Brain microvascular endothelial cell (primary cell): ENCODE results near the gene PDF.
"Not testable (repeated sequence)": the region's sequence is repeated elsewhere in the genome, so short reads cannot be mapped to it uniquely, and the experiment has no call there.

Experiments
- DNase-seq: peaks from one replicate; pipeline ENCODE4 v3.0.0-alpha.2; 2020
- H3K27ac ChIP-seq: fragments of 250-450 bp; sonication (Bioruptor Pico); 2 replicates; pipeline ENCODE4 v1.5.1; 2020; ENCODE audit warnings: mild to moderate bottlenecking, moderate library complexity
- H3K27me3 ChIP-seq: fragments of 250-450 bp; sonication (Bioruptor Pico); replicated peaks from 2 replicates; pipeline ENCODE4 v1.5.1; 2020; ENCODE audit warnings: mild to moderate bottlenecking
- H3K36me3 ChIP-seq: fragments of 250-450 bp; sonication (Bioruptor Pico); replicated peaks from 2 replicates; pipeline ENCODE4 v1.5.1; 2020; ENCODE audit warnings: mild to moderate bottlenecking
- H3K4me3 ChIP-seq: 2 replicates; pipeline ENCODE4 v1.5.1; 2011; ENCODE audit warnings: low read depth, mild to moderate bottlenecking, control low read depth, low read length, moderate library complexity
- CTCF ChIP-seq: IDR thresholded peaks from 2 replicates; pipeline ENCODE4 v1.5.1; 2011; ENCODE audit warnings: low read depth, mild to moderate bottlenecking, moderate library complexity, low read length, control low read depth, inconsistent platforms; ENCODE audit errors: missing control alignments
- in situ Hi-C: cut with HindIII; loops from 2 replicates; pipeline ENCODE4 v1.10.0; 2017; ENCODE audit warnings: low sequenced_read_pairs, low pct_ligation_motif_present

Gene PDF

DNA sequence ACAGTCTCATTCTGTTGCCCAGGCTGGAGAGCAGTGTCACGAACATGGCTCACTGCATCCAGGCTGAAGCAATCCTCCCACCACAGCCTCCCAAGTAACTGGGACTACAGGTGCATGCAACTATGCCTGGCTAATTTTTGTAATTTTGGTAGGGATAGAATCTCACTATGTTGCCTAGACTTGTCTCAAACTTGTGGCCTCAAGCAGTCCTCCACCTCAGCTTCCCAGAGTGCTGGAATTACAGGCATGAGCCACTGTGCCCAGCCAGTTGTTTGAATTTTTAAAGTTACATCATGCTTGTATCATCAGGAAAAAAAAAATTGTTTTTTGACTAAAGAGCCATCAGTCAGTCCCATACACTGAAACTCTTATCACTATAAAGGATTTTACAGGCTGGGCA lies 36.3 kb downstream of the PDF start:
- in situ Hi-C loops, result no loop called here
- H3K36me3 ChIP-seq, result no peaks in the 10 kb centered on the region
- no peaks in the 10 kb centered on the region for H3K27me3 ChIP-seq
- no peak overlapping the region for H3K27ac ChIP-seq
- DNase-seq, result no peak
- TF ChIP-seq CTCF, result no peak
- H3K4me3 ChIP-seq, result no peak overlapping the region

GRCh38 chr16:69293401-69293800 lies 37.0 kb downstream of the PDF start:
- no peak overlapping the region for H3K4me3 ChIP-seq
- H3K27me3 ChIP-seq, result no peaks in the 10 kb centered on the region
- DNase-seq, result no peak
- in situ Hi-C loops, result no loop called here
- no peak overlapping the region for H3K27ac ChIP-seq
- no peaks in the 10 kb centered on the region for H3K36me3 ChIP-seq
- TF ChIP-seq CTCF, result no peak

DNA sequence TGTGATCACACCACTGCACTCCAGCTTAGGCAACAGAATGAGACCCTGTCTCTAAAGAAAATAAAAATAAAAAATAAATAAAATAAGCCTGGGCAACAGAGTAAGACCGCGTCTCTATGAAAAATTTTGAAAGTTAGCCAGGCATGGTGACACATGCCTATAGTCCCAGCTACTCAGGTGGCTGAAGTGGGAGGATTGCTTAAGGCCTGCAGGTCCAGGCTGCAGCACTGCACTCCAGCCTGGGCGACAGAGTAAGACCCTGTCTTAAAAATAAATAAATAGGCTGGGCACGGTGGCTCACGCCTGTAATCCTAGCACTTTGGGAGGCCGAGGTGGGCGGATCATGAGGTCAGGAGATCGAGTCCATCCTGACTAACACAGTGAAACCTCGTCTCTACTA lies 38.7 kb downstream of the PDF start:
- H3K27me3 ChIP-seq, H3K4me3 ChIP-seq, DNase-seq, H3K36me3 ChIP-seq, in situ Hi-C loops, H3K27ac ChIP-seq: not testable (repeated sequence)

DNA sequence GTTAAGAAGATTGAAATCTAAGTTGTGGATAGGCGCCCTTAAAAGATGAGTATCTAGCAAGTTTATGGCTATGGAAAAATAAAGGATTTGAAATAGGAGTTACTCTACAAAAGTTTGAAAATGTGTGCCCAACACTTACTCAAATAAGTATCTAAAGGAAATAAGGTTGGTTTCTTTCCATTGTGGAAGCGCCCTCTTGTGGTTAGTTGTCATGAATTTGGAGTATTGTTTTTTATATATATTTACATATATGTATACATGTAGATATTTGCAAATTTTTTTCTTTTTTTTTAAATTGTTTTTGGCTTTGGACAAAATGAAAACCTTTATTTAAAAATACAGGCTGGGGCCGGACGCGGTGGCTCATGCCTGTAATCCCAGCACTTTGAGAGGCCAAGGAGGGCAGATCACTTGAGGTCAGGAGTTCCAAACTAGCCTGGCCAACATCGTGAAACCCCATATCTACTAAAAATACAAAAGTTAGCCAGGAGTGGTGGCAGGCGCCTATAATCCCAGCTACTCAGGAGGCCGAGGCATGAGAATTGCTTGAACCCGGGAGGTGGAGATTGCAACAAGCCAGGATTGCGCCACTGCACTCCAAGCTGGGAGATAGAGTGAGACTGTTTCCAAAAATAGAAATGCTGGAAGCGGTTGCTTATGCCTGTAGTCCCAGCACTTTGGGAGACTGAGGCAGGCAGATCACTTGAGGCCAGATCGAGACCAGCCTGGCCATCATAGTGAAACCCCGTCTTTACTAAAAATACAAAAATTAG lies 43.3 kb downstream of the PDF start:
- Histone ChIP-seq H3K27me3 (no peaks in the 10 kb centered on the region), H3K27ac (peak overlapping the region; percentile 54), H3K36me3 (peaks cover 10% of the 10 kb centered on the region), H3K4me3 (no peak overlapping the region)
- in situ Hi-C loops, result no loop called here
- no peak for TF ChIP-seq CTCF
- DNase-seq, result peak; percentile 63

DNA sequence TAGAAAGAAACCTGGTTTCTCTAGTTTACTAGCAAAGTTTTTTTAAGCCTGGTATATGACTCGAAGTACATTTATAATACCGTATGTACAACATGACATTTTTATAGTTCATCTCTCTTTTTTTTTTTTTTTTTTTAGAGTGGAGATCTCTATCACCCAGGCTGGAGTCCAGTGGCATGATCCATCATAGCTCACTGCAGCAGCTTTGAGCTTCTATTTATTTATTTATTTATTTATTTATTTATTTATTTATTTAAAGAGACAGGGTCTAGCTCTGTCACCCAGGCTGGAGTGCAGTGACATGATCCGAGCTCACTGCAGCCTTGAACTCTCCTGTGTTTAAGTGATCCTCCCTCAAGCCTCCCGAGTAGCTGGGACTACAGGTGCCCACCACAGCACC lies 45.1 kb downstream of the PDF start:
- no peaks in the 10 kb centered on the region for H3K27me3 ChIP-seq
- in situ Hi-C loops, result no loop called here
- no peak for DNase-seq
- TF ChIP-seq CTCF, result no peak
- H3K36me3 ChIP-seq, result peaks cover 10% of the 10 kb centered on the region
- H3K4me3 ChIP-seq, result no peak overlapping the region
- no peak overlapping the region for H3K27ac ChIP-seq

GRCh38 chr16:69283851-69284250 lies 46.5 kb downstream of the PDF start:
- DNase-seq, result no peak
- Histone ChIP-seq H3K4me3 (no peak overlapping the region), H3K27me3 (no peaks in the 10 kb centered on the region), H3K27ac (no peak overlapping the region), H3K36me3 (peaks cover 10% of the 10 kb centered on the region)
- in situ Hi-C loops, result no loop called here
- no peak for TF ChIP-seq CTCF
